GM21360 (cell line): Measurements from ENCODE around the gene NSUN2.

Source experiments
- ATAC-seq: cut with Tn5 transposase; IDR thresholded peaks from one replicate; pipeline ENCODE4 v1.9.1; 2021; ENCODE audit warnings: mild to moderate bottlenecking, moderate library complexity; ENCODE audit not compliant: unreplicated experiment

The NSUN2 gene

GRCh38 chr5:6567068-6567467 is 65.8 kb downstream of the NSUN2 start:
- ATAC-seq, result no peak

GRCh38 chr5:6565492-6565891 is 67.4 kb downstream of the NSUN2 start:
- ATAC-seq, result no peak

DNA sequence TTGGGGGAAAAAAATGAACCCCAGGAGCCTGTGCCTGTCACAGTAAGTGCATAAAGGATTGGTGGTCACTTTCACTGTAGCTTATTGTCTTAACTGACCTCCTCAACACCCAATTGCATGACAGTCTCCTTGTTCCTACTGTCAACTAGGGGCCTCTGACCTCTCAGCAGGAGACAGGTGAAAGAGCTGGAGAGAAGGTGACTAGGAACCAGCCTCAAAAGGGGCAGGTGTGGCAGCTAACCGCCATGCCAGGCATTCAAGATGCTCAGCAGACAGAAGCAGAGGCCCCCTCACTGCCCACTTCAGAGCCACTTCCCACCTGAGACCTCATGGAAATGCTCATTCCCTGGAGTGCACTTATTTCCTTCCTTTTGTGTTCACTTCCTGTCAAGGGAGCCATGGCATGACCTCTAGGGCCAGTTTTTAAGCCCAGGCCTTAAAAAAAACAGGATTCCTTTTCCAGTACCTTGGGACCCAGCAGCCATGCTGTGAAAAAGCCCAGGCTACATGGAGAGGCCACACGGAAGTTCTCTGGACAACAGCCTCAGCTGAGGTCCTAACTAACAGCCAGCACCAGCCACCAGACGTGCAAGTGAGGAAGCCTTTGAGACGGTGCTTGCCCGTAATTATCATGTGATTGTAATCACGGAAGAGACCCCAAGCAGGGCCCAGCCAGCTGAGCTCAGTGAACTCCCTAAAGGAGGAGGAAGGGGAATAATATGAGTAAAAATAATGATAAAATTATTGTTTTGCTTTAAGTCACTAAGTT is 74.9 kb downstream of the NSUN2 start:
- no peak for ATAC-seq

GRCh38 chr5:6556802-6557102 is 76.1 kb downstream of the NSUN2 start:
- no peak for ATAC-seq

- ATAC-seq, result no peak
Measured at GRCh38 chr5:6556089-6556801, 76.6 kb downstream of the NSUN2 start.

- ATAC-seq, result no peak
Measured at GRCh38 chr5:6554812-6555211, 78.0 kb downstream of the NSUN2 start.

GRCh38 chr5:6553972-6554371 is 78.9 kb downstream of the NSUN2 start:
- ATAC-seq, result no peak

GRCh38 chr5:6552612-6553011 is 80.2 kb downstream of the NSUN2 start:
- no peak for ATAC-seq

GRCh38 chr5:6551955-6552313 is 80.9 kb downstream of the NSUN2 start:
- ATAC-seq, result no peak

DNA sequence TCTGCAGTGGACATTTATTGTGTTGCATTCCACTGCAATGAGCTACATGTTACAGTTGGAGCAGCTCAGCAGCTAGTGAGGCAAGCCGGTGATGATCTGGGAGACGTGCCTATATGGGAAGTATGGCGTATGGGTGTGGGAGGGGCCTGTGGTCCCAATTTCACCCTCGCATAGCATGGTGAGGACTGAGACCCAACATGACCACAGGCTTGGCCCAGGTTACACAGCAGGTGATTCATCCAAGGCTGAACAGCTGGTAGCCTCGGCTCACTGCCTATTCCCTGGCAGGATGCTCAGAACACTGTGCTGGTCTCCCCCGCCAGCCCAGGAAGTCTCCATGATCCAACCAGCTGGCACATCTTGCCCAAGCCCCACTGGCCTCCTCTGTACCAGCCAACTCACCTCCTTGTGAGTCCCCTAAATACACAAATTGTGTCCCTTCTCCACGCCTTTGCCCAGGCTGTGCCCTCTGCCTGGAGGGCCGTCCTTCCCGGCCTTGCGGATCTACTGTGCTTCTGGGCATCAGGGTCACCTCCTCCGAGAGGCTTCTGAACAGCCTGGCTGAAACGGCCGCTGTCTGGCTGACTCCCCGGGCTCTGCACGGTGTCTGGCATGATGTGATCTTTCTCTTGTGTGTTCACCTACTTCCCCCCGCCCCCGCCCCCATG is 81.4 kb downstream of the NSUN2 start:
- no peak for ATAC-seq

- no peak for ATAC-seq
Measured at GRCh38 chr5:6550628-6551027, 82.2 kb downstream of the NSUN2 start.
